Measurements from ENCODE around the gene CD44.

GRCh38 chr11:35098855-35099254, 40.1 kb upstream of the CD44 start:
- TF ChIP-seq CTCF (IDR thresholded peaks at IDR 0.05), result no peak
- no peak for TF ChIP-seq POLR2A (IDR thresholded peaks at IDR 0.05)
